ENCODE results near the gene ATPAF1. TPM values are rescaled to one million over a fixed set of nuclear protein-coding genes. Genes with fewer than 3 reads are reported as not detected.

Gene ATPAF1
- total RNA-seq, 1 donor from 2014 or later = 29.8 TPM

- H3K9me3 Mint-ChIP-seq (ENCODE audit: unreplicated experiment) = no peaks in the 10 kb centered on the region
- H3K27ac Mint-ChIP-seq (ENCODE audit: unreplicated experiment) = no peak overlapping the region
- DNase-seq (ENCODE audit: low spot score) = no peak
- peak overlapping the region; percentile 7 for H3K4me3 Mint-ChIP-seq (ENCODE audit: unreplicated experiment)
- peaks cover 54% of the 10 kb centered on the region for H3K36me3 Mint-ChIP-seq (ENCODE audit: low read depth, unreplicated experiment)
- TF ChIP-seq CTCF (IDR thresholded peaks at IDR 0.05; ENCODE audit: unreplicated experiment) = no peak
- H3K27me3 Mint-ChIP-seq (ENCODE audit: unreplicated experiment) = peaks cover 1% of the 10 kb centered on the region
- H3K4me1 Mint-ChIP-seq (ENCODE audit: unreplicated experiment) = peaks cover 8% of the 10 kb centered on the region
Observed at GRCh38 chr1:46585312-46585938, 82.7 kb downstream of the ATPAF1 start.

GRCh38 chr1:46583494-46583893 lies 84.7 kb downstream of the ATPAF1 start:
- Mint-ChIP-seq H3K4me3 (ENCODE audit: unreplicated experiment) (no peak overlapping the region), H3K27me3 (ENCODE audit: unreplicated experiment) (peaks cover 1% of the 10 kb centered on the region)
- no peak for TF ChIP-seq CTCF (IDR thresholded peaks at IDR 0.05; ENCODE audit: unreplicated experiment)

GRCh38 chr1:46582972-46583371 lies 85.2 kb downstream of the ATPAF1 start:
- TF ChIP-seq CTCF (IDR thresholded peaks at IDR 0.05; ENCODE audit: unreplicated experiment) = no peak

More at GRCh38 chr1:46583494-46583893, 84.7 kb downstream of the ATPAF1 start:
- Mint-ChIP-seq H3K36me3 (ENCODE audit: low read depth, unreplicated experiment) (peaks cover 47% of the 10 kb centered on the region), H3K4me1 (ENCODE audit: unreplicated experiment) (peaks cover 5% of the 10 kb centered on the region), H3K27ac (ENCODE audit: unreplicated experiment) (no peak overlapping the region), H3K9me3 (ENCODE audit: unreplicated experiment) (no peaks in the 10 kb centered on the region)
- DNase-seq (ENCODE audit: low spot score) = no peak

More at GRCh38 chr1:46582972-46583371, 85.2 kb downstream of the ATPAF1 start:
- no peaks in the 10 kb centered on the region for H3K9me3 Mint-ChIP-seq (ENCODE audit: unreplicated experiment)
- DNase-seq (ENCODE audit: low spot score) = no peak
- H3K27ac Mint-ChIP-seq (ENCODE audit: unreplicated experiment) = no peak overlapping the region
- H3K4me1 Mint-ChIP-seq (ENCODE audit: unreplicated experiment) = peaks cover 5% of the 10 kb centered on the region
- peaks cover 1% of the 10 kb centered on the region for H3K27me3 Mint-ChIP-seq (ENCODE audit: unreplicated experiment)
- no peak overlapping the region for H3K4me3 Mint-ChIP-seq (ENCODE audit: unreplicated experiment)
- peaks cover 49% of the 10 kb centered on the region for H3K36me3 Mint-ChIP-seq (ENCODE audit: low read depth, unreplicated experiment)

Other genes with a start within 250 kb of the ATPAF1 start
- gene DMBX1, start 178.5 kb downstream of the ATPAF1 start, total RNA-seq (ENCODE audit: unreplicated experiment) = not detected
- gene KNCN, start 116.7 kb downstream of the ATPAF1 start, total RNA-seq (ENCODE audit: unreplicated experiment) = not detected
- gene MKNK1, start 64.1 kb downstream of the ATPAF1 start, total RNA-seq (ENCODE audit: unreplicated experiment) = 57.9 TPM
- gene MOB3C, start 51.6 kb downstream of the ATPAF1 start, total RNA-seq (ENCODE audit: unreplicated experiment) = 80.7 TPM
- gene TEX38, start 3.5 kb upstream of the ATPAF1 start, total RNA-seq (ENCODE audit: unreplicated experiment) = not detected
- 325 TPM for gene EFCAB14, start 50.8 kb upstream of the ATPAF1 start, total RNA-seq (ENCODE audit: unreplicated experiment)
- not detected for gene CYP4B1, start 130.7 kb upstream of the ATPAF1 start, total RNA-seq (ENCODE audit: unreplicated experiment)

Measured in endothelial cell (in vitro differentiated cells).